HG03457 (cell line): ENCODE measurements around the gene GRK2.

Experiments used
- ATAC-seq: cut with Tn5 transposase; IDR thresholded peaks from one replicate; pipeline ENCODE4 v1.9.1; 2021; ENCODE audit warnings: moderate number of reproducible peaks; ENCODE audit not compliant: unreplicated experiment

GRK2 gene

GRCh38 chr11:67280788-67281551 is 14.7 kb downstream of the GRK2 start:
- no peak for ATAC-seq

GRCh38 chr11:67281552-67282150 is 15.4 kb downstream of the GRK2 start:
- ATAC-seq = no peak

GRCh38 chr11:67282155-67282875 is 16.0 kb downstream of the GRK2 start:
- ATAC-seq = no peak

GRCh38 chr11:67282876-67283371 is 16.7 kb downstream of the GRK2 start:
- no peak for ATAC-seq

- no peak for ATAC-seq
Measured at GRCh38 chr11:67283481-67283963, 17.2 kb downstream of the GRK2 start.

GRCh38 chr11:67284811-67285540 is 18.7 kb downstream of the GRK2 start:
- no peak for ATAC-seq

- ATAC-seq = no peak
Measured at GRCh38 chr11:67285541-67286498, 19.5 kb downstream of the GRK2 start.

- no peak for ATAC-seq
Measured at GRCh38 chr11:67286621-67287333, 20.5 kb downstream of the GRK2 start.

- no peak for ATAC-seq
Measured at GRCh38 chr11:67287355-67288197, 21.3 kb downstream of the GRK2 start.

- no peak for ATAC-seq
Measured at GRCh38 chr11:67288198-67288451, 21.9 kb downstream of the GRK2 start.

- peak; percentile 54 for ATAC-seq
Measured at GRCh38 chr11:67288452-67289225, 22.4 kb downstream of the GRK2 start.

- ATAC-seq = peak; percentile 29
Measured at GRCh38 chr11:67289226-67289650, 23.0 kb downstream of the GRK2 start, which contains the start of gene ANKRD13D. TSS of gene ANKRD13D (plus strand) at chr11:67289303. CDS start at chr11:67289461, 158 bp downstream.

- ATAC-seq = no peak
Measured at GRCh38 chr11:67289651-67290479, 23.6 kb downstream of the GRK2 start.

GRCh38 chr11:67290801-67291200 is 24.5 kb downstream of the GRK2 start:
- ATAC-seq = no peak

GRCh38 chr11:67291481-67292381 is 25.5 kb downstream of the GRK2 start:
- no peak for ATAC-seq

GRCh38 chr11:67292671-67293070 is 26.4 kb downstream of the GRK2 start:
- ATAC-seq = no peak
